GM06990 (cell line): Measurements from ENCODE around the gene BNIP5.
"Not testable (repeated sequence)": the region's sequence is repeated elsewhere in the genome, so short reads cannot be mapped to it uniquely, and the experiment has no call there.

Source experiments
- DNase-seq: peaks from one replicate; pipeline ENCODE4 v3.0.0-alpha.2; 2011; ENCODE audit not compliant: insufficient read length; ENCODE audit errors: extremely low read depth
- H3K27me3 ChIP-seq: replicated peaks from 2 replicates; pipeline ENCODE4 v1.6.0; 2011; ENCODE audit warnings: low read length; ENCODE audit not compliant: control insufficient read depth, insufficient read depth
- H3K36me3 ChIP-seq: 2 replicates; pipeline ENCODE4 v1.5.1; 2011; ENCODE audit warnings: low read length; ENCODE audit not compliant: control insufficient read depth, insufficient read depth
- H3K4me3 ChIP-seq: replicated peaks from 2 replicates; pipeline ENCODE4 v1.5.1; 2011; ENCODE audit warnings: low read depth, mild to moderate bottlenecking, control low read depth, low read length
- CTCF ChIP-seq: IDR thresholded peaks from 2 replicates; pipeline ENCODE4 v1.5.1; 2011; ENCODE audit warnings: low read length, control low read depth, mild to moderate bottlenecking, inconsistent platforms; ENCODE audit not compliant: insufficient read depth, poor library complexity, severe bottlenecking

The BNIP5 gene

DNA sequence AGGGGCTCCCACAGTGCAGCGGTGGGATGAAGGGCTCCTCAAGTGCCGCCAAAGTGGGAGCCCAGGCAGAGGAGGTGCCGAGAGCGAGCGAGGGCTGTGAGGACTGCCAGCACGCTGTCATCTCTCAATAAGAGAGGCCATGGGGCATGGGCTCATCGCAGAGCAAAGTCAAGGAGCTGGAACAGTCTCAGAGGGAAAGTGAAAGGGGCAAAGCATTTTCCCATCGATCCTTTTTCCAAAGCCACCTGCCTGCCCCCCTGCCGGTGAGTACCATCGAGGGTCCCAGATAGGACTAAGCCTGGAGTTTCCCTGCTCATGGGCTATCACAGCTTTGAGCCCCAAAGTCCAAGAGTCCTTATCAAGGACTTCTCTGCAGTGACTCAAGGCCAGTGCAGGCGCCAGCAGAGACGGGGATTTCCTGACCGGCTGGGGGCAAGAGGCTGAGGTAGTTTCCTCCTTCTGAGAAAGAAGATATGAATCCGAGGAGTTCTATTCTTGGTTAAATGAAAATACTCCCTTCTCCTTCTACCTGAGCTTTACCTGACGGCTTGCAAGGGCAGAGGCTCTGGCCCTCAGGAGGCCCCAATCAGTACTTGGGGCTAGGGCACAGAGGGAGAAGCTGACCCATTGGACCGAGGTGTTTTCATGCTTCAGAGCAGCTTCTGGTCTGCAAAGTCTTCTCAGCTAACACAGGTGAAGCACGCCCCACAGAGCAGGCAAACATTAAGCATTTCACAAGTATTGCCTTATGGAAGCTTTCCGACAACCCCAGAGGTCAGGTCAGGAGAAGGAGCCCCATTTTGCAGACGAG lies 28.2 kb upstream of the BNIP5 start:
- no peak for TF ChIP-seq CTCF
- H3K36me3 ChIP-seq, result no peaks in the 10 kb centered on the region; the same call in 1 of the 2 replicates
- no peak overlapping the region; the same call in 1 of the 2 replicates for H3K4me3 ChIP-seq
- peak; percentile 71 for DNase-seq
- H3K27me3 ChIP-seq, result no peaks in the 10 kb centered on the region

- H3K27me3 ChIP-seq, DNase-seq, H3K4me3 ChIP-seq, H3K36me3 ChIP-seq: not testable (repeated sequence)
Measured at GRCh38 chr6:36364061-36364635, 27.5 kb upstream of the BNIP5 start.

- not testable (repeated sequence) for H3K4me3 ChIP-seq, H3K36me3 ChIP-seq, H3K27me3 ChIP-seq
Measured at GRCh38 chr6:36363371-36363752, 26.7 kb upstream of the BNIP5 start.

DNA sequence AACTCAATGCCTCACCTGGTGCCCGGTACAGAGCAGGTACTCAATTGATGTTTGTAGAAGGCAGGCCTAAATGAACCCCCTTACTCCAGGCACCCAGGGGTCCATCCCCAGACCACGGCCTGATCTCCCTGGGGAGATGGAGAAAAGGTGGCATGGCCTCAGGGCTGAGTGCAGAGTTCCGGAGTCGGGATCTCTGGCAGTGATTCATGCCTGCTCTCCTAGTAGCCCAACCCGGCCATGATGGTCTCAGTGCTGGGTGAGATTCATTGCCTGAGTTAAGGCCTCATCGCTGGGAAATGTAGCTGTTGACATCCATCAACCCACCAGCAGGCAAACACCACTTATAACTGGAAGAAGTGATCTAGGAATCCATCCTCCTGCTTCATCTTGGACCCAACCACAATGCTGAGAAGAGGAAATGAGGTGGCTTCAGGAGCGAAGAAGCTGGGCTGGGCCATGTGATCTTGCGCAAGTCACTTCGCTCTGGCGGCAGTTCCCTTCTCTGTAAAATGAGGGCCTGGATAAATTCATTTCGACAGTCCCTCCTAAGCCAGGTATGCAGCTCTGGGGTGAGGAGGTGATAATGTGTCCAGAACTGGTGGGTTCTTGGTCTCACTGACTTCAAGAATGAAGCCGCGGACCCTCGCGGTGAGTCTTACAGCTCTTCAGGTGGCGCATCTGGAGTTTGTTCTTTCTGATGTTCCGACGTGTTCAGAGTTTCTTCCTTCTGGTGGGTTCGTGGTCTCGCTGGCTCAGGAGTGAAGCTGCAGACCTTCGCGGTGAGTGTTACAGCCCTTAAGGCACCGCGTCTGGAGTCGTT lies 26.1 kb upstream of the BNIP5 start:
- no peak for TF ChIP-seq CTCF
- Histone ChIP-seq H3K27me3 (no peaks in the 10 kb centered on the region), H3K36me3 (no peaks in the 10 kb centered on the region; the same call in 1 of the 2 replicates), H3K4me3 (no peak overlapping the region)
- DNase-seq, result no peak

More at GRCh38 chr6:36363371-36363752, 26.7 kb upstream of the BNIP5 start:
- DNase-seq, result not testable (repeated sequence)

DNA sequence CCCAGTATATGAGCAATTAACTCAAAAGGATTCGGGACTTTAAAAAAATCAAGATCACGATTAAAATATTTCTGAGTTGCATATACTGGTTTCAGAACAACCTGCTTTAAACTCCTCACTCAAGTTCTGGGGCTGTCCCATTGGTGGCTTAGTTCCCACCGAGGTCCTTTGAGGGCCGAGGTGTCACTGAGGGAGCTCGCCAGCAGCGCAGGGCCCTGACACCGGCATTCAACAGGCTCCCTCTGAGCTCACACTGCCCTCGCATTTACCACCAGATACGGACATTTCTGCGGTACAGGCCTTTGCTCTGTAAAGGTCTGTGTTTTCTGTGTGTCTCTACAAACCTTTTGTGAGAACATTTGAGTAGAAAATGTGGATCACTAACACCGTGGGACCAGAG lies 24.4 kb upstream of the BNIP5 start:
- H3K27me3 ChIP-seq, result no peaks in the 10 kb centered on the region
- H3K36me3 ChIP-seq, result no peaks in the 10 kb centered on the region
- DNase-seq, result no peak
- H3K4me3 ChIP-seq, result no peak overlapping the region
- TF ChIP-seq CTCF, result no peak

DNA sequence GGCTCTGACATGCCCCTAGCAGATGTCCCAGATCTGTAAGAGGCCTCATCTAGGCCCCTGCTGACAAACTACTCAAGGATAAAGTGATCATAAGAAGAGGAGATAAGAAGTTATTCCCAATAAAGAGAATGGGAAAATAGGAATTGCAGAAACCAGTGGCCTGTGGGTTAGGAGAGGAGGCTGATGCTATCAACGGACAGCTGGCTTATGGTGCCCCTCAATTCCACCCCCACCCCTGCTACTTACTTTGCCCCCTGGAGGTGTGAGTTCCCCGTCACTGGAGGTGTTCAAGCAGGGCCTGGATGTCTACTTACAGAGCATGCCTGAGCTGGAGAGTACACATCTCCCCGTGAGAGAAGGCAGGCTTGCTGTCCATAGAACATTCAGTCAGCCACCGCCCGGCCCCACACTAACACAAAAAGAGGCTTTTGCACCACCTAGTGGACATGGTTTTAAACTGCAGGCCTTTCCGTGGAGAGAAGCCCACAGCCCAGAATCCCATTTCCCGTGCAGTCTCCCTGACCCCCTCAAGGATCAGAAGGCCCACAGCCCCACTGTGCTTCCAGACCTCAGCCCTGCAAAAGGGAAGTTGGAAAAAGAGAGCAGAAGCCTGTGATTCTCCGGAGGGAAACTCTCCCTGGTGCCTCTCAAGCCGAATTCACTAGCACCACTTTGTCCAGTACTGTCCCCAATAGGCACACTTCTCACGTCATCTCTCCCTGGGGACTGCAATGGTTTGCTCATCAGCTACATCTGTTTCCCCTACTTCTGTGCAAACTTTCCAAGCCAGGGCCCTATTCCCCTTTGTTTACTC lies 23.8 kb upstream of the BNIP5 start:
- peak; percentile 84 for TF ChIP-seq CTCF
- Histone ChIP-seq H3K36me3 (no peaks in the 10 kb centered on the region), H3K27me3 (no peaks in the 10 kb centered on the region), H3K4me3 (no peak overlapping the region)
- peak; percentile 62 for DNase-seq
